Measurements from ENCODE around the gene PIANP.
A peak's percentile ranks its signal among the peaks of the same experiment; 100 is the strongest.
"Not testable (repeated sequence)": the region's sequence is repeated elsewhere in the genome, so short reads cannot be mapped to it uniquely, and the experiment has no call there.

The PIANP gene

DNA sequence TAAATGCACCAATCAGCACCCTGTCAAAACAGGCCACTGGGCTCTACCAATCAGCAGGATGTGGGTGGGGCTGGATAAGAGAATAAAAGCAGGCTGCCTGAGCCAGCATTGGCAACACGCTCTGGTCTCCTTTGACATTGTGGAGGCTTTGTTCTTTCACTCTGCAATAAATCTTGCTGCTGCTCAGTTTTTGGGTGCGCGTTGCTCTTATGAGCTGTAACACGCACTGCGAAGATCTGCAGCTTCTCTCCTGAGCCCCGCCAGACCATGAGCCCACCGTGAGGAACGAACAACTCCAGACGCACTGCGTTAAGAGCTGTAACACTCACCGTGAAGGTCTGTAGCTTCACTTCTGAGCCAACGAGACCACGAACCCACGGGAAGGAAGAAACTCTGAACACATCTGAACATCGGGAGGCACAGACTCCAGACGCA lies 8.4 kb upstream of the PIANP start:
- no peaks in the 10 kb centered on the region for H3K4me1 ChIP-seq (ENCODE audit: control insufficient read depth, insufficient read depth, low read length, poor library complexity, severe bottlenecking)
- DNase-seq, result no peak
- no peak overlapping the region for H3K4me3 ChIP-seq (ENCODE audit: insufficient read depth, low read depth, low read length, poor library complexity, severe bottlenecking)
- H3K9me3 ChIP-seq (ENCODE audit: control insufficient read depth, low read length), result no peaks in the 10 kb centered on the region
- no peak overlapping the region for H3K27ac ChIP-seq (ENCODE audit: insufficient read depth, low read length, poor library complexity, severe bottlenecking)
- no peaks in the 10 kb centered on the region for H3K36me3 ChIP-seq (ENCODE audit: control insufficient read depth, insufficient read depth, low read length)
- no peaks in the 10 kb centered on the region for H3K27me3 ChIP-seq (replicated peaks; ENCODE audit: control insufficient read depth, insufficient read depth, low read length, poor library complexity, severe bottlenecking)

DNA sequence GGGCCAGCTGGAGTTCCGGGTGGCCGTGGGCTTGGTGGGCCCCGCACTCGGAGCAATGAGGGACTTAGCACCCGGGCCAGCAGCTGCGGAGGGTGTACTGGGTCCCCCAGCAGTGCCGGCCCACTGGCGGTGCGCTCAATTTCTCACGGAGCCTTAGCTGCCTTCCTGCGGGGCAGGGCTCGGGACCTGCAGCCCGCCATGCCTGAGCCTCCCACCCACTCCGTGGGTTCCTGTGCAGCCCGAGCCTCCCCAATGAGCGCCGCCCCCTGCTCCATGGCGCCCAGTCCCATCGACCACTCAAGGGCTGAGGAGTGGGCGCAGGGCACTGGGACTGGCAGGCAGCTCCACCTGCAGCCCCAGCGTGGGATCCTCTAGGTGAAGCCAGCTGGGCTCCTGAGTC lies 7.7 kb upstream of the PIANP start:
- DNase-seq; H3K27me3 ChIP-seq (replicated peaks; ENCODE audit: control insufficient read depth, insufficient read depth, low read length, poor library complexity, severe bottlenecking); H3K4me3 ChIP-seq (ENCODE audit: insufficient read depth, low read depth, low read length, poor library complexity, severe bottlenecking); H3K27ac ChIP-seq (ENCODE audit: insufficient read depth, low read length, poor library complexity, severe bottlenecking); H3K9me3 ChIP-seq (ENCODE audit: control insufficient read depth, low read length); H3K36me3 ChIP-seq (ENCODE audit: control insufficient read depth, insufficient read depth, low read length); H3K4me1 ChIP-seq (ENCODE audit: control insufficient read depth, insufficient read depth, low read length, poor library complexity, severe bottlenecking): not testable (repeated sequence)

DNA sequence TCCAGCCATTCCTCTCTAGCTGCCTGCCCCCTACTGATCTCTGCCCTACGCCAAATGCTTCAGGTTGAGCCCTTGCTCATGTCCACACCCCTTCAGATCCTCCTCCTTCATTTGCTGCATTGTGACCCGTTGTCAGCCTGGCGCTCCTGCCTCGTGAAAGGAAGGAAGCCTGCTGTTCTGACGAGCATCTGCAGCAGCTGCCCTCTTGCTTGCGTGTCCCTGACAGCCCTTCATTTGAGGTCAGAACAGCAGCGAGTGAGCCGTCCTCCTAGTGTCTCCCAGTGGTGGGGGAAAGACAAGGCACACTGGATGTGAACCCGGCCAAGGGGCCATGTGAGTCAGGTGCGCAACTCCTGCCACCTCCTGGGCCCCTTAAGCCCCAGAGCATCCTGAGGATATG lies 3.0 kb upstream of the PIANP start:
- Histone ChIP-seq H3K27me3 (replicated peaks; ENCODE audit: control insufficient read depth, insufficient read depth, low read length, poor library complexity, severe bottlenecking) (peaks cover 15% of the 10 kb centered on the region), H3K4me1 (ENCODE audit: control insufficient read depth, insufficient read depth, low read length, poor library complexity, severe bottlenecking) (peaks cover 14% of the 10 kb centered on the region), H3K9me3 (ENCODE audit: control insufficient read depth, low read length) (no peaks in the 10 kb centered on the region)

DNA sequence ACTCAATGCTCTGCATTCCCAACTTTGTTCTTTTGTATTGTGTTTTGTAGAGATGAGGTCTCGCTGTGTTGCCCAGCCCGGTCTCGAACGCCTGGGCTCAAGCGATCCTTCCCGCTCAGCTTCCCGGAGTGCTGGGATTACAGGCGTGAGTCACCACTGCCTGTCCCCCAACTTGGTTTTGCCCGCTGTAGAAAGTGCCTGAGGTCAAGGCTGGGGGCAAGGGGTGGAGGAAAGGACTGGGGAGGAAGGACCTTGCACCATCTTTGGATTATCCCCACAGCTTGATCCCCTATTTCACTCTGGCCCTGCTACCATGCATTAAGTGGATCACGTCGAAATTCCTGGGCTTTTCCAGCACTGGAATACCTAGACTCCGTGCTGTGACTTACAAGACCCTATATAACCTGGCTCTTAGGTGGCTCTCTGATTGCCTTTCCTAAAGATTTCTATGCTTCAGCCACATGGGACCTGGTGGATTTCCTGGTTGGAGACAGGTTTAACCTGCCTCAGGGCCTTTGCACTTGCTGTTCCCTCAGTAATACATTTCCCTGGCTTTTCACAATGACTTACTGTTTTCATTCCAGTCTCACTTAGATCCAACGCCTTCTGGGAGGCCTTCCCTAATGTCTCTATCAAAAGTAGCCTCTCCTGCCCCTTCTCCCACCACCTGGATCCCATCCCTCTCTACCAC lies 608 bp upstream of the PIANP start:
- DNase-seq, result no peak
- Histone ChIP-seq H3K4me1 (ENCODE audit: control insufficient read depth, insufficient read depth, low read length, poor library complexity, severe bottlenecking) (peaks cover 17% of the 10 kb centered on the region), H3K36me3 (ENCODE audit: control insufficient read depth, insufficient read depth, low read length) (no peaks in the 10 kb centered on the region), H3K4me3 (ENCODE audit: insufficient read depth, low read depth, low read length, poor library complexity, severe bottlenecking) (peak overlapping the region; percentile 44), H3K27ac (ENCODE audit: insufficient read depth, low read length, poor library complexity, severe bottlenecking) (no peak overlapping the region), H3K27me3 (replicated peaks; ENCODE audit: control insufficient read depth, insufficient read depth, low read length, poor library complexity, severe bottlenecking) (peaks cover 15% of the 10 kb centered on the region), H3K9me3 (ENCODE audit: control insufficient read depth, low read length) (no peaks in the 10 kb centered on the region)

More for the DNA sequence above, 3.0 kb upstream of the PIANP start:
- no peak for DNase-seq
- Histone ChIP-seq H3K27ac (ENCODE audit: insufficient read depth, low read length, poor library complexity, severe bottlenecking) (no peak overlapping the region), H3K4me3 (ENCODE audit: insufficient read depth, low read depth, low read length, poor library complexity, severe bottlenecking) (no peak overlapping the region), H3K36me3 (ENCODE audit: control insufficient read depth, insufficient read depth, low read length) (no peaks in the 10 kb centered on the region)

DNA sequence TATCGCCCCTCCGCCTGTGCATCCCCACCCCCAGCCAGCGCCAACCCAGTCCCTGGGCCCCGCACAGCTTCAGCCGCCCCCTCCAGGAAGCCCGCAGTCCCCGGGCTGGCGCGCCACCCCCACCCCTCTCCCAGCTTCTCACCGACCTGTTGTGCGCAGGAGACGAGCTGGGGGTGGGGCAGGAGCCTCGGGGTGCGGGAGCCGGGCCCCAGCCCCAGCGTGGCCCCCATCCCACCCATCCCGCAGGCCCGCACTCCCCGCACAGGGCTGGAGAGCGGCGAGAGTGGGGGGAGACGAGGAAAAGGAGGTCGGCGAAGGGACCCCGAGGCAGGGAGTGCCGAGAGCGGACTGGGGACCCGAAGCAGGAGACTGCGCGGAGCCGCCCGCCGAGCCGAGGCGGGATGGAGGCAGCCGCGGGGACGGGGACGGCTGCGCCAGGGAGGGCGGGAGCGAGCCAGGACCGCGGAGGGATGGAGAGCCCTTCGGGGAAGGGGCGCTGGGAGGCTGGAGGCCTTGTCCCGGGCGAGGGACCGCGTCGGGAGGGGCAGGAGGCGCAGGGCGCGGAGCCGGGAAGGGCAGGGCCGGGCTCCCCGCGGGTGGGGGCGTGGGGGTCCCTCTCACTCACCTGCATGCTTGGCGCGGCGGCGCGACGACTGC lies 498 bp downstream of the PIANP start:
- Histone ChIP-seq H3K27me3 (replicated peaks; ENCODE audit: control insufficient read depth, insufficient read depth, low read length, poor library complexity, severe bottlenecking) (peaks cover 15% of the 10 kb centered on the region), H3K4me1 (ENCODE audit: control insufficient read depth, insufficient read depth, low read length, poor library complexity, severe bottlenecking) (peaks cover 17% of the 10 kb centered on the region), H3K9me3 (ENCODE audit: control insufficient read depth, low read length) (no peaks in the 10 kb centered on the region), H3K27ac (ENCODE audit: insufficient read depth, low read length, poor library complexity, severe bottlenecking) (peak overlapping the region; percentile 11), H3K4me3 (ENCODE audit: insufficient read depth, low read depth, low read length, poor library complexity, severe bottlenecking) (peak overlapping the region; percentile 66), H3K36me3 (ENCODE audit: control insufficient read depth, insufficient read depth, low read length) (no peaks in the 10 kb centered on the region)
- DNase-seq, result no peak

DNA sequence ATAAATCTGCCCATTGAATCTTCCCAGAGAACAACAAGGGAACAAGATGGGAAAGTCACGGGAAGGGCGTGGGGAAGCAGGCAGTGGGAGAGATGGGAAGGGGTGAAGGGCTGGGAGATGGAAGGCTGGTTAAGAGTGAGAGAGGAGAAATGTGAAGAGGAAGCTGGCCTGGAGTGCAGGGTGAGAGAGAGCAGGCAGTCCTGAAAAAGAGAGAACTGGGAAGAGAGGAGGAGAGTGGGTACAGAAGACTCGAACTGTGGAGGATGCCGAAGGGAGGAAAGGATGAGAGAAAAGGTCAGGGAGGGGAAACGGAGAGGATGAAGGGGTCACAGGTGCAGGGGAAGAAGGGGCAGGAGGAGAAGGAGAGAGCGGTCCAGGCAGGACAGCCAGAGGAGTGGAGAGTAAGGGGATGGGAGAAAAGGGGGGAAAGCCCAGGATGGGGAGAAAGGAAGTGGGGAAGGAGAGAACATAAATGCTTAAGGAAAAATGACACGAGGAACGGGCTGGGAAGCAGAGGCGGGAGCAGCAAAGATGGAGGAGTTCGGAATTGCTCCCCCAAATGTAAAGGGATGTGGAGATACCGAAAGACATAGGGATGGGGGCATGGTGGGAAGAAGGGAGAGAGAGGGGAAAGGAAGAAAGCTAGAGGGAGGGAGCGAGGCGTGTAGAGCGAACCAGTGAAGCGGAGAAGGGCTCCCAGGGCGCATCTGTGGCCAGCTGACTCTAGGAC lies 1.2 kb downstream of the PIANP start:
- Histone ChIP-seq H3K27ac (ENCODE audit: insufficient read depth, low read length, poor library complexity, severe bottlenecking) (no peak overlapping the region), H3K4me1 (ENCODE audit: control insufficient read depth, insufficient read depth, low read length, poor library complexity, severe bottlenecking) (peaks cover 17% of the 10 kb centered on the region), H3K4me3 (ENCODE audit: insufficient read depth, low read depth, low read length, poor library complexity, severe bottlenecking) (peak overlapping the region; percentile 66), H3K36me3 (ENCODE audit: control insufficient read depth, insufficient read depth, low read length) (no peaks in the 10 kb centered on the region), H3K9me3 (ENCODE audit: control insufficient read depth, low read length) (no peaks in the 10 kb centered on the region), H3K27me3 (replicated peaks; ENCODE audit: control insufficient read depth, insufficient read depth, low read length, poor library complexity, severe bottlenecking) (peaks cover 15% of the 10 kb centered on the region)
- DNase-seq, result no peak

DNA sequence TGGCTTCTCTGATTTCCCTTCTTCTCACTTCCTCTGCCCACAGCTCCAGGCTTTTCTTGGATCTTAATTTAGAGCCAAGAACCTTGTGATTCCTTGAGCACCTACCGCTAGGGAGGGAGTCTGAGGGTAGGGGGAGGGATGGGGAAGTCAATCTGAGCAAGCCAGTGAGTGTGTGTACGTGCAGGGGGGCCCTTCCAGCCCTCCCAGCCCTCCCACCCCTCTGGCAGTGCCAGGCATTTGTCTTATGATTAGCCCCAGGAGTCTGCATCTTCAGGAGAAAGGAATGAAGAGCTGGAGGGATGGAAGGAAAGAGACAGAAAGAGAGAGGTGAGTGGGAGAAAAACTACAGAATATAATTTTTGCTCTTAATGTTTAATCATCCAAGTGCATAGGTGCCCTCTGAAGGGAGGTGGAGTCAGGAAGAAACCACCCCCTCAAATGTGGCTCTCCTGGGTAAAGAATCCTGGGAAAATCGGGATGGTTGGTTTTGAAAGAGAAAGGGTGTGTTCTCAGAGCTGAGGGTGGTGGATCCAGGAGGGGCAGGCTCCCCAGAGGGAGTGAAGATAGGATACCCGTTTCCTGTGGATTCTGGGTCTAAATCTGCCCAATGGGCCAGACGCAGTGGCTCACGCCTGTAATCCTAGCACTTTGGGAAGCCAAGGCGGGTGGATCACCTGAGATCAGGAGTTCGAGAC lies 2.1 kb downstream of the PIANP start:
- Histone ChIP-seq H3K27me3 (replicated peaks; ENCODE audit: control insufficient read depth, insufficient read depth, low read length, poor library complexity, severe bottlenecking) (peaks cover 15% of the 10 kb centered on the region), H3K9me3 (ENCODE audit: control insufficient read depth, low read length) (no peaks in the 10 kb centered on the region), H3K4me3 (ENCODE audit: insufficient read depth, low read depth, low read length, poor library complexity, severe bottlenecking) (no peak overlapping the region), H3K36me3 (ENCODE audit: control insufficient read depth, insufficient read depth, low read length) (no peaks in the 10 kb centered on the region), H3K27ac (ENCODE audit: insufficient read depth, low read length, poor library complexity, severe bottlenecking) (no peak overlapping the region), H3K4me1 (ENCODE audit: control insufficient read depth, insufficient read depth, low read length, poor library complexity, severe bottlenecking) (peaks cover 17% of the 10 kb centered on the region)
- DNase-seq, result no peak

DNA sequence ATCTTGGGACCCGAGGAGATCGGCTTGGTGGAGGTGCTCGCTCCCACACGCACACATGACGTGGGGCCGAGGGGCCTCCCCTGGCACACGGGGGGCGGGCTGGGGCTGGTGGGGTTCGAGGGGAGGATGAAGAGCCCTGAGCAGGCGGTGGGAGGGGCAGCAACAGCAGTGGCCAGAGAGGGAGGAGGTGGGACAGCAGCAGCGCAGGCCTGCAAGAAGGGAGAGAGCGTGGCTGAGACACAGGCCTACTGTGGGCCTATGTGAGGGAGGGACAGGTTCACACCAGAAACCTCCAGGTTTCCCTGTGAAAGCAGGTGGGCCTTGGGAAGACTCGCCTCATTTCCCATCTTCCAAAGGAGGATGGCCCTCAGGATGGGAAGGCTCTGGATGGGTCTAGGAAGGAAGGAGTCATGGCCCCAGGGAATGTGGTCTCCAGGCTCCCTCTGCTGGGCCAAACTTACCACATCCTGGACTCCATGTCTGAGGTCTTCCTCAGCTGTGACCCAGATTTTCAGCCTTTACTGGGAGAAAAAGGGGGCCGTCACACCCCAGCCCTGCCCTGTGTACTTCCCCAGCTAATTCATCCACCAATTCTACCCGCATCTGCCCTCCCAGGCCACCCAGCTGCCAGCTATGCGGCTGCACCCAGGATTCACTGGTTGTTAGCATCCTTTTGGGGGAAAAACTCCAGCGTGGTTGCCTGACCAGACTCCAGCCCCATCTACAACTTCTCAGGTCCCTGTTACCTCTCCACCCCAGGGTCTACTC lies 2.8 kb downstream of the PIANP start:
- no peak overlapping the region for H3K27ac ChIP-seq (ENCODE audit: insufficient read depth, low read length, poor library complexity, severe bottlenecking)
- no peak overlapping the region for H3K4me3 ChIP-seq (ENCODE audit: insufficient read depth, low read depth, low read length, poor library complexity, severe bottlenecking)
- DNase-seq, result no peak
- peaks cover 17% of the 10 kb centered on the region for H3K4me1 ChIP-seq (ENCODE audit: control insufficient read depth, insufficient read depth, low read length, poor library complexity, severe bottlenecking)
- H3K27me3 ChIP-seq (replicated peaks; ENCODE audit: control insufficient read depth, insufficient read depth, low read length, poor library complexity, severe bottlenecking), result peaks cover 15% of the 10 kb centered on the region
- no peaks in the 10 kb centered on the region for H3K36me3 ChIP-seq (ENCODE audit: control insufficient read depth, insufficient read depth, low read length)
- H3K9me3 ChIP-seq (ENCODE audit: control insufficient read depth, low read length), result no peaks in the 10 kb centered on the region

DNA sequence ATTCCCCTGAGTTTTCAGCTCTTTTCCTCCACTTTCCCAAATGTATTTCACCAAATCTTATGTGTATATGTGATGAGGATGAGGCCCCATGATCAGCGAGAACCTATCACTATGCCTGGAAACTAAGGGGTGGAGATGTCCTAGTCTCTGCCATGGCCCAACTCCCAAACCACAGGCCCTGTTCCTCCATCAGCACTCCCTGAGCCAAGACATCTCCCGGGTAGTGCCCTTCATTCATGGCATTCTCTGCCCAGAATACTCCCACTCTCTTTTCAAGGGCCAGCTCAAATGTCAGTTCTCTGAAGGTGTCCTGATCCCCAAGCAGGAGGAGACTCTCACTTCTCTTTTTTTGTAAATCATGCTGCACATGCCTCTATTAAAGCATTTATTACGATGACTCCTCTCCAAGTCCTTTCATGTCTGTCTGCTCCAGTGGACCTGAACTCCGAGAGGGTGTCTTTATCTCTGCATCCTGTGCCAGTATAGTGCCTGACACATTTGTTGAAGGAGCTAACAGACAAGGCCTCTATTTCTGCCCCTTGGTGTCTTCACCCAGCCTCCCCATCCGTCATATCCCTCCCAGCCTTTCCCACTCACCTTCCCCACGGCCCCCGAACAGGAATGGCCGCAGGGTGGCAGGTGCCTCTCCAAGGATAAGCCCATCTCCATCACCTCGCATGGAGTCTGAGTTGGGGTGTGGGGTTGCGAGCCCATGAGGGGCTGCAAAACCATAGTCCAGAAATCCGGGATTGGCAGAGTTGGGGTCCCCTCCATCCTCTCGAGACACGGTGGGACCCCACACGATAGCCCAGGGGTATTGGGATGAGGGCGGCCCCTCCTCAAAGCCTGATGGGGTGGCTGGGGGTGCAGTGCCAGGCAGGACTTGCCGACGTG lies 3.7 kb downstream of the PIANP start:
- Histone ChIP-seq H3K27ac (ENCODE audit: insufficient read depth, low read length, poor library complexity, severe bottlenecking) (no peak overlapping the region), H3K9me3 (ENCODE audit: control insufficient read depth, low read length) (no peaks in the 10 kb centered on the region), H3K27me3 (replicated peaks; ENCODE audit: control insufficient read depth, insufficient read depth, low read length, poor library complexity, severe bottlenecking) (peaks cover 11% of the 10 kb centered on the region), H3K36me3 (ENCODE audit: control insufficient read depth, insufficient read depth, low read length) (no peaks in the 10 kb centered on the region), H3K4me3 (ENCODE audit: insufficient read depth, low read depth, low read length, poor library complexity, severe bottlenecking) (no peak overlapping the region), H3K4me1 (ENCODE audit: control insufficient read depth, insufficient read depth, low read length, poor library complexity, severe bottlenecking) (peaks cover 17% of the 10 kb centered on the region)
- DNase-seq, result no peak

All from effector memory CD4-positive, alpha-beta T cell (primary cell).